ACC112 (cell line): ENCODE results near the gene TAS2R30.

Source experiments
- H2AFZ ChIP-seq: fragments of 200-600 bp; sonication (generic); one replicate; pipeline ENCODE4 v1.6.0; 2017; ENCODE audit warnings: antibody characterized with exemption, low read length; ENCODE audit not compliant: unreplicated experiment
- H3K27ac ChIP-seq: fragments of 200-600 bp; sonication (generic); 2 replicates; pipeline ENCODE4 v1.5.1; 2014; ENCODE audit warnings: low read depth, mild to moderate bottlenecking, antibody characterized with exemption, low read length, moderate library complexity
- H3K27me3 ChIP-seq: fragments of 200-600 bp; sonication (generic); 2 replicates; pipeline ENCODE4 v1.6.1; 2014; ENCODE audit warnings: mild to moderate bottlenecking, antibody characterized with exemption, low read length, moderate library complexity, mixed read lengths; ENCODE audit not compliant: insufficient read depth
- H3K36me3 ChIP-seq: fragments of 200-600 bp; sonication (generic); 2 replicates; pipeline ENCODE4 v1.6.1; 2016; ENCODE audit warnings: mild to moderate bottlenecking, antibody characterized with exemption, low read length, moderate library complexity, mixed read lengths; ENCODE audit not compliant: insufficient read depth
- H3K4me1 ChIP-seq: fragments of 200-600 bp; sonication (generic); one replicate; pipeline ENCODE4 v1.6.1; 2016; ENCODE audit warnings: low read length, mixed read lengths; ENCODE audit not compliant: insufficient read depth, unreplicated experiment, control insufficient read depth
- H3K4me3 ChIP-seq: fragments of 200-600 bp; sonication (generic); 2 replicates; pipeline ENCODE4 v1.5.1; 2014; ENCODE audit warnings: mild to moderate bottlenecking, low read depth, low read length
- H3K79me2 ChIP-seq: fragments of 200-600 bp; sonication (generic); one replicate; pipeline ENCODE4 v1.6.0; 2016; ENCODE audit warnings: low read length; ENCODE audit not compliant: control insufficient read depth, unreplicated experiment, insufficient read depth

Gene TAS2R30

DNA sequence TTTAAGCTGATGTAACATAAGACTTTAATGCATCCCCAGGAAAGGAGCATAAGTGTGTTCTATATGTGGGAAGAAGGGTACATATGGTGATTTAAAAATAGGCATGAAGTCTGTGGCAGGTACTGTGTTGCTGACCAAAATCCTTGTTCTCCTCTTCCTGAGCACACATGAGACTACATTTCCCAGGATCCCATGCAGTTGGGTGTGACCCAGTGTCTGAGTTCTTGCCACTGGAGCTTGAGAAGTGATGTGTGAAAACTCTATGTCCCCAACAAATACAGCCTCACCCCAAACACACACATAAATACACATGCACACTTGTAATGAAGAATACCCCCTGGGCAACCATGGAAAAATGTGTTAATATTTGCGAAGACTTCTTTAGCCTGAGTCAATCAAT is 28.1 kb upstream of the TAS2R30 start:
- Histone ChIP-seq H3K27ac (no peak overlapping the region), H3K79me2 (peaks cover 88% of the 10 kb centered on the region), H3K27me3 (no peaks in the 10 kb centered on the region), H2AFZ (no peak overlapping the region), H3K36me3 (peaks cover 20% of the 10 kb centered on the region; the same call in 1 of the 2 replicates), H3K4me1 (no peaks in the 10 kb centered on the region), H3K4me3 (no peak overlapping the region)

GRCh38 chr12:11158885-11159444 is 24.5 kb upstream of the TAS2R30 start:
- Histone ChIP-seq H3K27me3 (no peaks in the 10 kb centered on the region), H3K27ac (no peak overlapping the region), H3K36me3 (peaks cover 19% of the 10 kb centered on the region; the same call in 1 of the 2 replicates), H3K4me3 (no peak overlapping the region), H3K4me1 (no peaks in the 10 kb centered on the region), H3K79me2 (peaks cover 68% of the 10 kb centered on the region), H2AFZ (no peak overlapping the region)

DNA sequence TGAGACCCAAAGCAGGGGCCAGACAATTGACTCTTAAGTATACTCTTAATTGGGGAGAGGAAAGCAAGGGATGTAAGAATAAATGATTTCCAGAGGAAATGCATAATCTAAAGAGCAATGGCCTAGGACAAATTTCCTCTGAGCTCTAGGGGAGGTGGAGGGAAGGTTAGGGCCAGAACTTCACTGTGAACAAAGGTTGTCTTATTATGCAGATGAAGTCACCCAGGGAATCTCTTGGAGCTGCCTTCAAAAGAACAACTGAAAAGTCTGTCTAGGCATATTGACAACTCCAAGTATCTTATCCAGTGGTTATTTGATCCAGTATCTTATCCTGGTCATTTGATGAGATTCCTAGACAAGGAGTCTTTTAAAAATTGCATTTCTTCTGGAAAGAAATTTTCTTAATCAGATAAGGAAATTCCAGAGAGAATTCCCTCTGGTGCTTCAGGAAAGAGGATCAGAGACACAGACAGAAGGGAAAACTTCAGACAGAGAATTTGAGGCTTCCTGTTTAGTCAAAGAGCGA is 20.0 kb upstream of the TAS2R30 start:
- Histone ChIP-seq H3K27me3 (no peaks in the 10 kb centered on the region), H3K79me2 (peaks cover 50% of the 10 kb centered on the region), H3K4me3 (no peak overlapping the region), H3K27ac (no peak overlapping the region), H2AFZ (no peak overlapping the region), H3K4me1 (no peaks in the 10 kb centered on the region), H3K36me3 (peaks cover 27% of the 10 kb centered on the region)

DNA sequence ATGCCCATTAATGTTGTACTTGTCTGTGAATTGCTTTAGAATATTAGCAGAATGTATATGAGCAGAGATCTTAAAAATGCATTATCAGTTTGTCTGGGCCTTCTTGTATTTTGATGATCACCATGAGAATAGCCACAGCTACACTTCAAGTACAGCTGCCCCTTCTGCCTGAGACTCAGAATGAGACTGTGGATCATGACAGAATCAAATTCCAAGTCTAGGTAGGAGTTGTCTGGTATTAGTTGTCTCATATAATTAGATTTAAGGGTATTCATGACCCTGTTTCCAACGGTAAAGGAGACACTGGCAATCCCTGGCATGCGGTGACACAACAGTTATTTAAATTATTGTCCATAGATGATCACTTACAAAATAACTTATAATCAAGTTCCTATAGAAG is 18.3 kb upstream of the TAS2R30 start:
- Histone ChIP-seq H3K79me2 (peaks cover 37% of the 10 kb centered on the region), H3K4me1 (no peaks in the 10 kb centered on the region), H3K27me3 (no peaks in the 10 kb centered on the region), H2AFZ (no peak overlapping the region), H3K27ac (no peak overlapping the region), H3K4me3 (no peak overlapping the region), H3K36me3 (peaks cover 21% of the 10 kb centered on the region)

GRCh38 chr12:11150832-11151231 is 16.4 kb upstream of the TAS2R30 start:
- Histone ChIP-seq H3K36me3 (peaks cover 18% of the 10 kb centered on the region), H3K27ac (no peak overlapping the region), H3K27me3 (no peaks in the 10 kb centered on the region), H3K4me3 (no peak overlapping the region), H2AFZ (no peak overlapping the region), H3K79me2 (peaks cover 27% of the 10 kb centered on the region), H3K4me1 (no peaks in the 10 kb centered on the region)

DNA sequence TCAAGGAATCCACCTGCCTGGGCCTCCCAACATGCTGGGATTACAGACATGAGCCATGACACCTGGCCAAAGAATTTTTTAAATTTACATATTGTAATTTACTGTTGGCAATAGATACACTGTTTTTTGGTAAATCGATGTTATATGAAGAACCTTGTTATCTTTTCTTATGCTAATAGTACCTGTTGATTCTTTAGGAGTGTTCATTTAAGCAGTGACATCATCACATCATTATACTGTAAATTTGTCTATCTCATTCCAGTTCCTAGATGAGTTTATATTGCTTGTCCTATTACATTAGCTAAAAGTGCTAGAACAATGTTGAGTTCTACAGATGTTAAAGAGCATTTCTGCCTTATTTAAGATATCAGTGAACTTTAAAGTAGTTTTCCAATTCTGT is 13.0 kb upstream of the TAS2R30 start:
- Histone ChIP-seq H3K27ac (no peak overlapping the region), H3K4me3 (no peak overlapping the region), H2AFZ (no peak overlapping the region), H3K27me3 (no peaks in the 10 kb centered on the region), H3K36me3 (peaks cover 11% of the 10 kb centered on the region), H3K79me2 (peaks cover 22% of the 10 kb centered on the region), H3K4me1 (no peaks in the 10 kb centered on the region)

GRCh38 chr12:11144297-11144696 is 9.9 kb upstream of the TAS2R30 start:
- Histone ChIP-seq H2AFZ (no peak overlapping the region), H3K79me2 (peaks cover 33% of the 10 kb centered on the region), H3K4me1 (no peaks in the 10 kb centered on the region), H3K27ac (no peak overlapping the region), H3K27me3 (no peaks in the 10 kb centered on the region), H3K36me3 (peaks cover 6% of the 10 kb centered on the region; the same call in 1 of the 2 replicates), H3K4me3 (no peak overlapping the region)

DNA sequence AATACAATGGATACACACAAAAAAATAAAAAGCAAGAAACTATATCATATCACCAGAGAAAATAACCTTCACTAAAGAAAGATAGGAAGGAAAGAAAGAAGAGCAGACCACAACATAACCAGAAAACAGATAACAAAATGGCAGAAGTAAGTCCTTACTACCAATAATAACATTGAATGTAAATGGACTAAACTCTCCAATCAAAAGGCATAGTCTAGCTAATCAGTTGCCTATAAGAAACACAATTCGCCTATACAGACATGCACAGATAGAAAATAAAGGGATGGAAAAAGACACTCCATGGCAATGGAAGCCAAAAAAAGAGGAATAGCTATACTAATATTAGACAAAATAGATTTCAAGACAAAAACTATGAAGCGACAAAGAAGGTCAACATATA is 8.9 kb upstream of the TAS2R30 start:
- Histone ChIP-seq H3K36me3 (peaks cover 6% of the 10 kb centered on the region; the same call in 1 of the 2 replicates), H3K79me2 (peaks cover 36% of the 10 kb centered on the region), H3K4me3 (no peak overlapping the region), H3K27ac (no peak overlapping the region), H3K27me3 (no peaks in the 10 kb centered on the region), H3K4me1 (no peaks in the 10 kb centered on the region), H2AFZ (no peak overlapping the region)

- peaks cover 46% of the 10 kb centered on the region for H3K79me2 ChIP-seq
- peaks cover 6% of the 10 kb centered on the region; the same call in 1 of the 2 replicates for H3K36me3 ChIP-seq
- H2AFZ ChIP-seq, result no peak overlapping the region
- H3K27ac ChIP-seq, result no peak overlapping the region
- H3K27me3 ChIP-seq, result no peaks in the 10 kb centered on the region
- no peak overlapping the region for H3K4me3 ChIP-seq
- H3K4me1 ChIP-seq, result no peaks in the 10 kb centered on the region
Observed at GRCh38 chr12:11136075-11136474, 1.6 kb upstream of the TAS2R30 start.

DNA sequence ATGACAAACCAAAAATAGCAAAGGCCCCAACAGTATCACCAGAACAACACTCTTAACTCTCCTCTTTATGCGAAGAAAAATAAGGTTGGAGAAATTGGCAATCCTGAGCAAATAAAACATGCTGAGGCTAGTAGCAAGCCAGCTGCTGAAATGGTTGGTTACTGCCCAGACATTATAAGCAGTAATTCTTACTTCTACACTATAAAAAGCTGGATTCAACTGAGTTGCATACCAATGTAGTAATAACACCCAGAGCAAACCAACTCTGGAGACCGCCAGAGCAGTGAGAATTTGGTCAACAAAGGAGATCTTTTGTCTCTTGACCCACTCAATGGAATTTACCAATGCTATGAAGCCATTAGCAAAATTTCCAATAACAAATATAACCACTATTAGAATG is 628 bp downstream of the TAS2R30 start:
- H3K36me3 ChIP-seq, result peaks cover 2% of the 10 kb centered on the region; the same call in 1 of the 2 replicates
- no peaks in the 10 kb centered on the region for H3K27me3 ChIP-seq
- H3K27ac ChIP-seq, result no peak overlapping the region
- H3K4me3 ChIP-seq, result no peak overlapping the region
- peaks cover 51% of the 10 kb centered on the region for H3K79me2 ChIP-seq
- no peak overlapping the region for H2AFZ ChIP-seq
- no peaks in the 10 kb centered on the region for H3K4me1 ChIP-seq

DNA sequence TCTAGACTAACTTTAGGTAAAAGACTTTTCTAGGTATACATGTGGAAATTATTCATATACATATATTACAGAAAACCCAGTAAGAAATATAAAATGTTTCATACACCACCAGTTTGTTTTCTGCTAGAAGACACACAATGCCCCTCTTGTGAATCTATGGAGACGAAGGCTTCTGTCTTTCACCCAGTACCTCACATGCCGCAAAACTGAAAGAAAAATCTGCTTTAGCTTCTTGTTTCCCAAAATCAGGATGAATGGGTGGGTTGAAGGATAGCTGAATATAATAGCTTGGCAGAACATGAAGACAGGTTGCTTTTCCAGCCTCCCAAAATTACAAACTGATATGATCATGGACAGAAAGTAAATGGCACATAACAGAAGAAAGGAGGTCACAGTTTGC is 1.3 kb downstream of the TAS2R30 start:
- no peaks in the 10 kb centered on the region for H3K4me1 ChIP-seq
- peaks cover 4% of the 10 kb centered on the region for H3K36me3 ChIP-seq
- no peak overlapping the region for H3K4me3 ChIP-seq
- peaks cover 49% of the 10 kb centered on the region for H3K79me2 ChIP-seq
- H2AFZ ChIP-seq, result no peak overlapping the region
- no peaks in the 10 kb centered on the region for H3K27me3 ChIP-seq
- H3K27ac ChIP-seq, result no peak overlapping the region
